NK-92 (cell line): ENCODE data around the gene GPR137C.
"Not testable (repeated sequence)": the region's sequence is repeated elsewhere in the genome, so short reads cannot be mapped to it uniquely, and the experiment has no call there.

Source experiments
- DNase-seq: peaks from one replicate; lab custom pipeline; 2025; ENCODE audit not compliant: unreplicated experiment; lab: John Stamatoyannopoulos, UW

The GPR137C gene

GRCh38 chr14:52563120-52563519 is 10.5 kb downstream of the GPR137C start:
- DNase-seq, result no peak

- not testable (repeated sequence) for DNase-seq
These were observed 15.8 kb downstream of the GPR137C start for GRCh38 chr14:52568454-52568853.

GRCh38 chr14:52575858-52576257 is 23.2 kb downstream of the GPR137C start:
- no peak for DNase-seq

- DNase-seq, result no peak
These were observed 30.9 kb downstream of the GPR137C start for GRCh38 chr14:52583544-52583943.

- no peak for DNase-seq
These were observed 37.0 kb downstream of the GPR137C start for GRCh38 chr14:52589646-52590045.

- no peak for DNase-seq
These were observed 37.7 kb downstream of the GPR137C start for GRCh38 chr14:52590318-52590717.

- no peak for DNase-seq
These were observed 43.7 kb downstream of the GPR137C start for GRCh38 chr14:52596320-52596719.

- no peak for DNase-seq
These were observed 44.2 kb downstream of the GPR137C start for GRCh38 chr14:52596861-52597260.

- no peak for DNase-seq
These were observed 45.9 kb downstream of the GPR137C start for GRCh38 chr14:52598568-52598967.

GRCh38 chr14:52599974-52600373 is 47.3 kb downstream of the GPR137C start:
- DNase-seq, result no peak

GRCh38 chr14:52602131-52602530 is 49.5 kb downstream of the GPR137C start:
- DNase-seq, result no peak

- no peak for DNase-seq
These were observed 54.4 kb downstream of the GPR137C start for GRCh38 chr14:52607061-52607460.

- DNase-seq, result no peak
These were observed 56.9 kb downstream of the GPR137C start for GRCh38 chr14:52609445-52610044.

- DNase-seq, result no peak
These were observed 57.6 kb downstream of the GPR137C start for GRCh38 chr14:52610187-52610586.

GRCh38 chr14:52618602-52619001 is 66.0 kb downstream of the GPR137C start:
- no peak for DNase-seq

- DNase-seq, result no peak
These were observed 67.1 kb downstream of the GPR137C start for GRCh38 chr14:52619687-52620086.

- no peak for DNase-seq
These were observed 87.5 kb downstream of the GPR137C start for GRCh38 chr14:52640137-52640536.

- no peak for DNase-seq
These were observed 89.1 kb downstream of the GPR137C start for GRCh38 chr14:52641745-52642144.

GRCh38 chr14:52649511-52649910 is 96.9 kb downstream of the GPR137C start:
- no peak for DNase-seq

GRCh38 chr14:52650774-52651173 is 98.1 kb downstream of the GPR137C start:
- DNase-seq, result no peak

- no peak for DNase-seq
These were observed 104.3 kb downstream of the GPR137C start for GRCh38 chr14:52656905-52657304.

- DNase-seq, result no peak
These were observed 107.7 kb downstream of the GPR137C start for GRCh38 chr14:52660325-52660724.

GRCh38 chr14:52660832-52661231 is 108.2 kb downstream of the GPR137C start:
- DNase-seq, result no peak
